ENCODE data around the gene CHERP. TPM values are rescaled to one million over a fixed set of nuclear protein-coding genes. Genes with fewer than 3 reads are reported as not detected.

CHERP gene
- total RNA-seq, 6 donors from 2014 or later = 10.8 to 38.6 (median 22.0) TPM

GRCh38 chr19:16588824-16589577 lies 46.8 kb upstream of the CHERP start:
- H3K9me3 ChIP-seq = no peaks in the 10 kb centered on the region
- H3K36me3 ChIP-seq = no peaks in the 10 kb centered on the region
- H3K27me3 ChIP-seq = no peaks in the 10 kb centered on the region
- DNase-seq (no peak), ATAC-seq (ENCODE audit: low FRiP score in 2 of 2) (no peak)
- no peak for TF ChIP-seq EP300 (IDR thresholded peaks at IDR 0.05)
- TF ChIP-seq CTCF (IDR thresholded peaks at IDR 0.05) = no peak
- TF ChIP-seq POLR2AphosphoS5 (IDR thresholded peaks at IDR 0.05) = no peak
- TF ChIP-seq POLR2A (IDR thresholded peaks at IDR 0.05) = no peak
- peaks cover 72 to 90% (median 83%) of the 10 kb centered on the region in 4 donors for H3K4me1 ChIP-seq
- 75 to 88% methylated on average over 5 to 11 of the region's 11 CpGs for WGBS, 2 donors
- peak overlapping the region in 1 of 4 donors; percentile 72 for H3K27ac ChIP-seq
- H3K4me3 ChIP-seq = no peak overlapping the region

DNA sequence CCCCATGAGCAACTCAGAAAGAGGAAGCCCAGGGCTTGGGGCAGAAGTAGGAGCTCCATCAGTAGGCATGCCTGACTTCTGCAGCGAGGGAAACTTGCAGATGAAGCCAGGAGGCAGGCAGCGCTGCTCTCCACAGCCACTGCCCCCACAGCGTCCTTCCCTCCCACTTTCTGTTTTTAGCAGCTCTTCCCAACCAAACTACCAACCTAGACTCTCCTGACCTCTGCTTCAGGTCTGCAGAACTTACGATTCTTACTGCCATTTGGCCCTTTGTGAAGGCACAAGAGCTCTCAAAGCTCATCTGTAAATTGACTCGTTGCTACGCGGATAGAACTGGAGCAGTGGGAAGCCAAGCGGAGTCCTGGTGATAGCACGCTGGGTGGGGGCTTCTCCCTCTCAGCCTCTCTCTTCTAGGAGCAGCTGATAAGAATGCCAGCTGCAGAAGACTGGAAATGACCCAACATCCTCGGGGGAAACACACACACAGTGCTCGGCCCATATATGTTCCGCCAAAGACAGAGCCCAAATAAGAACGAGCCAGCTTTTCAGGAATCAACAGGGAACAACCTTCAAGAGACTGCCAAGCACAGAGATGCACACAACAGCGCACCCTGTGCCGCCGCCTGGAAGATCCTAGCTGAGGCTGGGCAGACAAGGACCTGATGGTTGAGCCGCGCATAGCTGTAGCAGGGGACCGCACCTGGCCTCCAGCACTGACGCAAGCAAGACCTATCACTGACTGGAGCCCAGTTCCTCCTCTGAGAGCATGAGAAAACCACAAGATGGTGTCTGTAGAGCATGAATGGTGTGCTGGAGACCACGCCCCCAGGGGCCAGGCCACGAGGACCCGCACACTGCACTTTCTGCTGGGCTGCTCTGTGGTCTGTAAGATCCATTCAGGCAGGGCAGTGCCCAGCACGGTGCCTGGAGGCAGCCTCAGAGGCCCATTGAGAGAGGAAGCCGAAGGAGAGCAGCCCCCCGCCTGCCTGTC lies 45.9 kb upstream of the CHERP start:
- TF ChIP-seq POLR2AphosphoS5 (IDR thresholded peaks at IDR 0.05) (no peak), EP300 (IDR thresholded peaks at IDR 0.05) (no peak)
- H3K9me3 ChIP-seq = no peaks in the 10 kb centered on the region
- ATAC-seq (ENCODE audit: low FRiP score in 2 of 2) (peak; percentile 45 to 58), DNase-seq (peak; percentile 49 to 79)
- no peaks in the 10 kb centered on the region for H3K36me3 ChIP-seq
- peak overlapping the region; percentile 61 to 78 (median 72) for H3K27ac ChIP-seq
- H3K4me1 ChIP-seq = peaks cover 69 to 90% (median 83%) of the 10 kb centered on the region in 4 donors
- no peaks in the 10 kb centered on the region for H3K27me3 ChIP-seq
- WGBS, 2 donors = 9 to 24% methylated on average over 12 to 26 of the region's 26 CpGs
- peak overlapping the region in 2 of 4 donors; percentile 9 to 22 for H3K4me3 ChIP-seq

DNA sequence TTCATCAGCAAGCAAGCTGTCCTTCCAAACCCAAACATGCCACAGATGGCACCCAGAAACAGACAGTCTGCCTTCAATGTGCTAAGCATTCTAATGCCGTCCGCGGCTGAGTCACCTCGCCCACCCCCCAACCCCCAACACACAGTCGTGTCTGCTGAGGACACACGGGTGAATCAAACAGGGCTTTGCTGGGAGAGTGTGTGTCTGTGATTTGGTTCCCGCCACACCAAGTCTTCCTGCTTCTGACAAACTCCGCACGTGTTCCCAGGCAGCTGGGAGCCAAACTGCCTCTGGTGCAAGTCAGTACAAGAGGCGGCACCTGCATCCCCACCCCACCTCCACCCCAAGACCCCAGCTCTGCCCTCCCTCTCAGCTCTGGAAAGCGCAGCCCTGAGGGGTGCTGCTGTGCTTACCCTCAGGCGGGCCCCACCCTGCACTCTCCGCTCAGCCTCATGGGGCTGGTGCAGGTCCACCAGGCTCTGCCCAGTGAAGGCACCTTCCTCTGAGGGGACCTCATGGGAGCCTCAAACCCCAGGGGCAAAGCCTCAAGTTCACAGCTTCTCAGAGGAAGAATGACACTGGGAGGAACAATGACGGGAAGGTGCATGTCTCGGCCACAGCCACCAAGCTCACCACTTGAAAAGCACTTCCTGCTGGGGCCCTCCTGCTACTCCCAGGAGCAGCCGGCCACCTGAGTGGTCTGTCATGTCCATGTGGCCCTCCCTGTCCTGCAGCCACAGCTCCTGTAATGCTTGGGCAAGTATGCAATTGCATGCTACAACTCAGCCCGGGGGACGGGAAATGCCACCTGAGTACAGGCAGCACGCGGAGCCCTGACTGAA lies 45.0 kb upstream of the CHERP start:
- Histone ChIP-seq H3K9me3 (no peaks in the 10 kb centered on the region), H3K27me3 (no peaks in the 10 kb centered on the region), H3K4me3 (peak overlapping the region in 1 of 4 donors; percentile 22), H3K36me3 (no peaks in the 10 kb centered on the region), H3K4me1 (peaks cover 65 to 90% (median 81%) of the 10 kb centered on the region in 4 donors), H3K27ac (peak overlapping the region; percentile 61 to 78 (median 72))
- DNase-seq (peak in 1 of 2 donors; percentile 81), ATAC-seq (ENCODE audit: low FRiP score in 2 of 2) (no peak)
- TF ChIP-seq POLR2A (IDR thresholded peaks at IDR 0.05) (no peak), CTCF (IDR thresholded peaks at IDR 0.05) (no peak), EP300 (IDR thresholded peaks at IDR 0.05) (no peak), POLR2AphosphoS5 (IDR thresholded peaks at IDR 0.05) (peak in 1 of 2 donors; percentile 17)
- WGBS, 2 donors = 46 to 60% methylated on average over 9 to 20 of the region's 20 CpGs

GRCh38 chr19:16586477-16586871 lies 44.2 kb upstream of the CHERP start:
- Histone ChIP-seq H3K4me1 (peaks cover 66 to 90% (median 80%) of the 10 kb centered on the region in 4 donors), H3K27ac (peak overlapping the region; percentile 27 to 78 (median 72)), H3K9me3 (no peaks in the 10 kb centered on the region), H3K27me3 (no peaks in the 10 kb centered on the region), H3K4me3 (no peak overlapping the region), H3K36me3 (no peaks in the 10 kb centered on the region)
- no peak for DNase-seq
- WGBS, 2 donors = 80 to 92% methylated on average over 6 to 9 of the region's 9 CpGs
- no peak for TF ChIP-seq EP300 (IDR thresholded peaks at IDR 0.05)
- no peak for TF ChIP-seq CTCF (IDR thresholded peaks at IDR 0.05)
- TF ChIP-seq POLR2A (IDR thresholded peaks at IDR 0.05) = no peak
- TF ChIP-seq POLR2AphosphoS5 (IDR thresholded peaks at IDR 0.05) = no peak
- no peak for ATAC-seq (ENCODE audit: low FRiP score in 2 of 2)

Data from upper lobe of left lung (tissue), 6 donors.